Measurements from ENCODE around the gene WDR19.

WDR19 gene

DNA sequence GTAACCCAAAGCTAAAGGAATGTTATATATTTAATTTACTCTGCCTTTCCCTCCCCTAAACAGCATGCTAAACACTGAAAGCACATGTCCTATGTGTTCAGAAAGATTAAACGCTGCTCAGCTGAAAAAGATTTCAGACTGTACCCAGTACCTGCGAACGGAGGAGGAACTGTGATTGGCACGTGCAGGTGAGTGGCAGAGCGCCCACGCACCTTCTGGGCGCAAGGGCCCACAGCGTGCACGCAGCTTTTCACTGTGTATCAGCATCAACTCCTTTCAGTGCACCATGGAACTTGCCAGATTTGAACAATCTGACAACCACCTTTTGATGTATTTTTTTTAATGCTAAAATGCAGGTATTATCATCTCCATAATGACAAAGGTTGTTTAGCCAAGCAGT lies 96.1 kb downstream of the WDR19 start:
- H3K27me3 Mint-ChIP-seq (ENCODE audit: low read depth, poor library complexity) = no peaks in the 10 kb centered on the region
- H3K27ac Mint-ChIP-seq = no peak overlapping the region
- H3K4me1 Mint-ChIP-seq = peaks cover 18% of the 10 kb centered on the region
- TF ChIP-seq, protein P1, sequence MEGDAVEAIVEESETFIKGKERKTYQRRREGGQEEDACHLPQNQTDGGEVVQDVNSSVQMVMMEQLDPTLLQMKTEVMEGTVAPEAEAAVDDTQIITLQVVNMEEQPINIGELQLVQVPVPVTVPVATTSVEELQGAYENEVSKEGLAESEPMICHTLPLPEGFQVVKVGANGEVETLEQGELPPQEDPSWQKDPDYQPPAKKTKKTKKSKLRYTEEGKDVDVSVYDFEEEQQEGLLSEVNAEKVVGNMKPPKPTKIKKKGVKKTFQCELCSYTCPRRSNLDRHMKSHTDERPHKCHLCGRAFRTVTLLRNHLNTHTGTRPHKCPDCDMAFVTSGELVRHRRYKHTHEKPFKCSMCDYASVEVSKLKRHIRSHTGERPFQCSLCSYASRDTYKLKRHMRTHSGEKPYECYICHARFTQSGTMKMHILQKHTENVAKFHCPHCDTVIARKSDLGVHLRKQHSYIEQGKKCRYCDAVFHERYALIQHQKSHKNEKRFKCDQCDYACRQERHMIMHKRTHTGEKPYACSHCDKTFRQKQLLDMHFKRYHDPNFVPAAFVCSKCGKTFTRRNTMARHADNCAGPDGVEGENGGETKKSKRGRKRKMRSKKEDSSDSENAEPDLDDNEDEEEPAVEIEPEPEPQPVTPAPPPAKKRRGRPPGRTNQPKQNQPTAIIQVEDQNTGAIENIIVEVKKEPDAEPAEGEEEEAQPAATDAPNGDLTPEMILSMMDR (IDR thresholded peaks at IDR 0.05) = no peak
- peaks cover 91% of the 10 kb centered on the region for H3K36me3 Mint-ChIP-seq (ENCODE audit: low read depth)
- no peak for DNase-seq
- no peak overlapping the region for H3K4me3 Mint-ChIP-seq
- H3K9me3 Mint-ChIP-seq = no peaks in the 10 kb centered on the region

DNA sequence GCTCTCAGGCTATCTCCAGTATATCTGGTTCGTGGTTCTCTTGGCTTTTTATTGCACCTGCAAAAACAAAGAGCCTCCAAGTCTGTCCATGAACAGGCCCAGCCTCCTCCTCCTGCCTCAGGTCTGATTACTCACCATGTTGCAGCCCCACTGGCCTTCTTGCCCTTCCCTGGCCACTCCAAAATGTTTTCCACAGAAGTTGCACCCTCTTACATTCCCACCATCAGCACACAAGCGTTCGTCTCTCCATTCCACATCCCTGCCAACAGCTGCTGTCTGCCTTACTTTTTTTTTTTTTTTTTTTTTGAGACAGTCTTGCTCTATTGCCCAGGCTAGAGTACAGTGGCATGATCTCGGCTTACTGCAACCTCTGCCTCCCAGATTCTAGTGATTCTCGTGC lies 97.1 kb downstream of the WDR19 start:
- H3K27ac Mint-ChIP-seq = peak overlapping the region; percentile 54

DNA sequence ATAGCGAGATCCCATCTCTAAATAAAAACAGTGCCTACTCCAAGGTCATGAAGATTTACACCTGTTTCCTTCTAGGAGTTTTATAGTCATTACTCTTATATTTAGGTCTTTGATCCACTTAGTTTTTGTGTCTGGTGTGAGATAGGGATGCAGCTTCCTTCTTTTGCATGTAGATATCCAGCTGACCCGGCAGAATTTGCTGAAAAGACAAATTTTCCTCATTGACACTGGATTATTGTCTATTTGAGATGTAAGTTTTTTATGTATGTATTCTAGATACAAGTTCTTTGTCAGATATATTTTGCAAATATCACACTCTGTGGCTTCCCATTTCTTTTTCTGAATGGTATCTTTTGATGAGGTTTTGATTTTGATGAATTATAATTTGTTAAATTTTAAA lies 98.4 kb downstream of the WDR19 start:
- peaks cover 86% of the 10 kb centered on the region for H3K36me3 Mint-ChIP-seq (ENCODE audit: low read depth)
- peaks cover 18% of the 10 kb centered on the region for H3K4me1 Mint-ChIP-seq
- TF ChIP-seq, protein P1 (IDR thresholded peaks at IDR 0.05) = no peak
- H3K27me3 Mint-ChIP-seq (ENCODE audit: low read depth, poor library complexity) = no peaks in the 10 kb centered on the region
- H3K9me3 Mint-ChIP-seq = no peaks in the 10 kb centered on the region
- H3K27ac Mint-ChIP-seq = no peak overlapping the region
- DNase-seq = no peak
- no peak overlapping the region for H3K4me3 Mint-ChIP-seq

More for the DNA sequence above, 97.1 kb downstream of the WDR19 start:
- DNase-seq = no peak
- H3K4me3 Mint-ChIP-seq = no peak overlapping the region
- H3K36me3 Mint-ChIP-seq (ENCODE audit: low read depth) = peaks cover 90% of the 10 kb centered on the region
- no peaks in the 10 kb centered on the region for H3K27me3 Mint-ChIP-seq (ENCODE audit: low read depth, poor library complexity)
- TF ChIP-seq, protein P1 (IDR thresholded peaks at IDR 0.05) = no peak
- peaks cover 18% of the 10 kb centered on the region for H3K4me1 Mint-ChIP-seq
- H3K9me3 Mint-ChIP-seq = no peaks in the 10 kb centered on the region

DNA sequence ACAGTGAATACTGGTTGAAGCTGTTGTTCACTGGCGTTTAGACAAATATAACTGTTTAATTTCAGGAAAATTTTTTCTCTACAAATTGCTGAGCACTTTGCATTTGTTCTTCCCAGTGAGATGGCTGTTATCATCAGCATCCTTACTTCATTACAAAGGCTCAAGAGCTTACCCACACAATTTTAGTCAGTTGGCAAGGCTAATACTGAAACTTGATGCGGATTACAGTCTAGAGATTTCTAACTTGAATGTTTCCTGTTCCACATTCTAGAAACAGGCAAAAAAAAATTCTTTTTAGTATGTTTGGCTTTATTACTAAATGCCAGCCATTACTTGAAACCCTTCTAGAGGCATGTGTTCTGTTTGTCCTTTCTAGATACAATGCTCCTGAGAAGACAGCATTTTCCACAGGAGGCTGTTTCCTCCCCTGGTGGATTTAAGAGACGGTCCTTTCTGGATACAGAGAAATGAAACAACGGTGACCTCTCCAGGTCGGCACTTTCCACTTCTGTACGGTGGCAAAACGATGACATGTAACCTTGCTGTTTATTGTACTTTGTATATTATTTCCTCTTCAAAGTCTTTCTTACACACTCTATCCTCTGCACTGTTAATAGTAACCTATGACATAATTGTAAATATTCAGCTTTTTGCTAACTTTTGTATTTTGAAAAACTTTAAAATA lies 102.9 kb downstream of the WDR19 start:
- no peak for DNase-seq
- Mint-ChIP-seq H3K9me3 (no peaks in the 10 kb centered on the region), H3K27ac (no peak overlapping the region), H3K4me1 (peaks cover 11% of the 10 kb centered on the region), H3K36me3 (ENCODE audit: low read depth) (peaks cover 85% of the 10 kb centered on the region), H3K27me3 (ENCODE audit: low read depth, poor library complexity) (no peaks in the 10 kb centered on the region), H3K4me3 (no peak overlapping the region)
- TF ChIP-seq, protein P1 (IDR thresholded peaks at IDR 0.05) = no peak

DNA sequence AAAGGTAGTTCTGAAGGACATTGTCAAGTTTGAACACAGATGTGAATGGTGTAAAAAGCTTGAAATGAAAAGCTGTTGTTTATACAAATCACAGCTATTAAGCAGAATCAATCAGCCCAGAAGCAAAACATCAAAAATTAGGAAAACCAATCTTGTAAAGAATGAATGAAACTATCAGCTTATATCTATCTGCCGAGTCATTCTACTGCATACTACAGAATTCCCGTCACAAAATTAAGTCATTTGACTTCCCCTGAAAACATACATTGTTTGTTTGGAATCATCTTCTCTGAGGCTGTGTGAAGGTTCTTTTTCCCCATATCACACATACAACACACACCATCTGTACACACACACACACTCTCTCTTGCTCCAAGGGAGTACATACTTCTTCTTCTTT lies 103.5 kb downstream of the WDR19 start:
- Mint-ChIP-seq H3K27ac (peak overlapping the region; percentile 3), H3K27me3 (ENCODE audit: low read depth, poor library complexity) (no peaks in the 10 kb centered on the region), H3K4me1 (peaks cover 11% of the 10 kb centered on the region), H3K4me3 (no peak overlapping the region), H3K36me3 (ENCODE audit: low read depth) (peaks cover 82% of the 10 kb centered on the region), H3K9me3 (no peaks in the 10 kb centered on the region)
- DNase-seq = no peak
- TF ChIP-seq, protein P1 (IDR thresholded peaks at IDR 0.05) = no peak

DNA sequence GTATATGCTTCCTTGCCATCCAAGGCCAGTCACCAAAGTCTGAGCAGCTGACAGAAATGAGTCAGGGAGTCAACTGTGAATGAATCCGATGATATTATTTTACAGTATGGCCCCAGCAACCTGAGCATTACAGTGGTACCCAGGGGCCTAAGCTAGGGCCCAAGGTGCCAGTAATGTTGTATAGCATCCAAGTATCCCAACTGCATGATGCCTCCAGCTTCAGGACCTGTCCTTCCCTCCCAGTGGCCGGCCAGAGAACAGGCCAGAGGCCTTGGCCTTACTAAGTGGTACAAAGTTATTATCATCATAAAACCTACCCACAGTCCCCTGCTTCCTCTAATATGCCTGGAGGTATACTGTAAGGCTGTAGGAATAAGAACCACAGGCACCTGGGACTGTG lies 103.9 kb downstream of the WDR19 start:
- Mint-ChIP-seq H3K4me3 (no peak overlapping the region), H3K27ac (peak overlapping the region; percentile 3), H3K9me3 (no peaks in the 10 kb centered on the region), H3K27me3 (ENCODE audit: low read depth, poor library complexity) (no peaks in the 10 kb centered on the region), H3K4me1 (peaks cover 10% of the 10 kb centered on the region), H3K36me3 (ENCODE audit: low read depth) (peaks cover 82% of the 10 kb centered on the region)
- TF ChIP-seq, protein P1 (IDR thresholded peaks at IDR 0.05) = no peak
- no peak for DNase-seq

All from nephron progenitor cell (in vitro differentiated cells).